Mucosa of descending colon (tissue), 3 donors: ENCODE data around the gene SLC17A7. TPM values are rescaled to one million over a fixed set of nuclear protein-coding genes. Genes with fewer than 3 reads are reported as not detected.

ENCODE experiments used
- ATAC-seq: fragments of 200-7000 bp; cut with Tn5 transposase; one replicate; pipeline ENCODE4 v1.9.1; 2020; ENCODE audit warnings: mild to moderate bottlenecking, moderate library complexity
- DNase-seq, 3 donors: peaks; one replicate each; pipeline ENCODE4 v3.0.0-alpha.2; 2020
- H3K36me3 ChIP-seq: fragments of 200-600 bp; one replicate; pipeline ENCODE4 v1.8.0; 2021; ENCODE audit warnings: low read depth, mild to moderate bottlenecking
- H3K4me1 ChIP-seq: fragments of 200-600 bp; one replicate; pipeline ENCODE4 v1.8.0; 2021; ENCODE audit warnings: low read depth, mild to moderate bottlenecking
- H3K4me3 ChIP-seq: fragments of 200-600 bp; one replicate; pipeline ENCODE4 v1.8.0; 2021; ENCODE audit warnings: mild to moderate bottlenecking
- H3K9me3 ChIP-seq: fragments of 200-600 bp; one replicate; pipeline ENCODE4 v1.8.0; 2021; ENCODE audit warnings: mild to moderate bottlenecking
- CTCF ChIP-seq: fragments of 200-600 bp; IDR thresholded peaks from one replicate; pipeline ENCODE4 v1.8.0; 2022; ENCODE audit warnings: antibody characterized with exemption, mild to moderate bottlenecking
- intact Hi-C, 2 donors: fragments of 100-400 bp; cut with DNase I in 1 of 2; cut with micrococcal nuclease in 1 of 2; formaldehyde crosslinking; loops; one replicate each; pipeline versions ENCODE4 v1.11.0 to v1.11.1; 2022; cut with DNase I, micrococcal nuclease
- total RNA-seq, 3 donors: library from RNA; stranded (reverse); fragmentation: NEBNext Ultra II Directional in 2 of 3; extraction: Animal tissue kit (Norgen Biotek cat#: 25700) in 2 of 3; gene quantifications; one replicate each; pipeline versions ENCODE4 v1.2.1 to v1.2.4, GENCODE V29; 2021 to 2023
- donor health status: DM: no; HTN: no; CAD: no; lungs with moderate emphysema.
- donor health status: DM: no; HTN: no; CAD: no.
- donor health status: DM: no; HTN: yes; CAD: no.

The SLC17A7 gene
- total RNA-seq, 3 donors from 2014 or later: 0.20 to 1.0 (median 0.51) TPM

GRCh38 chr19:49393881-49394280 is 47.4 kb downstream of the SLC17A7 start:
- ATAC-seq (no peak), DNase-seq (no peak)
- Histone ChIP-seq H3K4me1 (no peaks in the 10 kb centered on the region), H3K36me3 (no peaks in the 10 kb centered on the region), H3K9me3 (no peaks in the 10 kb centered on the region), H3K4me3 (no peak overlapping the region)
- intact Hi-C loops: loop anchor here (2.0 to 5.0 kb wide), 2 partner anchors 48 to 49 kb away; partner anchors contain the start of gene SLC17A7 (in 1 of the 2)
- no peak for TF ChIP-seq CTCF

DNA sequence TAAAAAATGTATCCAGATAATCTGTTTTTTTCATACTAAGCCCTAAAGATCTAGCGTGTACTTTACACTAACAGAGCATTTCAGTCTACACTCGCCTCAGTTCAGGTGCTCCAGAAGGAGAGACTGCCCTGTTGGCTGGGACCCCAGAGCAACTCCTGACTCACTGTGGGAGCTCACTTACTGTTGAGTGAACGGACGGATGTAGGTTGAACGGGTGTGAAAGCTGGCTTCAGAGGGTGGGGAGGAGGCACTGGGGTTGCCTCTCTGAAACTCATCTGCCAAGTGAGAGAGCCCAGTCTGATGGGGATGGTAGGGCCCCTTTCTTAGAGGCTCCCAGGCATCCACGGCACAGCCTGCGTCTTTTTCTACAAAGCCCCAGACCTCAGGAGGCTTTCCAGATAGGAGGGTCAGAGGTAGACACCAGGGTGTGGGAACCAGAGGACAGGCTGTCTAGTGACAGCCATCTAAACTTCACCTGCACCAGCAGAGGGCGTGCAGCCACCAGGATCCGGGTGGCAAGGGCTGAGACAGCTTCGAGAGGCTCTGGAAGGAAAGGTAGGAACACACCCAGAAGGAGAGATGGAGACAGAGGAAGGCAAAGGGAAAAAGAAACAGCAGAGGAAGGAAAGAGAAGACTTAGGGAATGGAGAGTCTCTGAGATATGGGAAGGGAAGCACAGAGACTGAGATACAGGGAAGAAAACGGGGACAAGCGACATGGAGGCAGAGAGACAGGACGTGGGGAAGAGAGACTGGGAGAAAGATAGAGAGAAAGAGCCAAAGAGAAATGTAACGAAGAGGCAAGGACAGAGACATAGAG is 49.5 kb downstream of the SLC17A7 start:
- ATAC-seq (peak; percentile 90), DNase-seq (peak; percentile 75 to 87 (median 79))
- Histone ChIP-seq H3K36me3 (no peaks in the 10 kb centered on the region), H3K9me3 (no peaks in the 10 kb centered on the region), H3K4me1 (no peaks in the 10 kb centered on the region), H3K4me3 (no peak overlapping the region)
- peak; percentile 52 for TF ChIP-seq CTCF
- intact Hi-C loops: loop anchor here (2.0 to 5.0 kb wide), 2 partner anchors 51 kb away; partner anchors contain the start of gene SLC17A7 (in 1 of the 2)

DNA sequence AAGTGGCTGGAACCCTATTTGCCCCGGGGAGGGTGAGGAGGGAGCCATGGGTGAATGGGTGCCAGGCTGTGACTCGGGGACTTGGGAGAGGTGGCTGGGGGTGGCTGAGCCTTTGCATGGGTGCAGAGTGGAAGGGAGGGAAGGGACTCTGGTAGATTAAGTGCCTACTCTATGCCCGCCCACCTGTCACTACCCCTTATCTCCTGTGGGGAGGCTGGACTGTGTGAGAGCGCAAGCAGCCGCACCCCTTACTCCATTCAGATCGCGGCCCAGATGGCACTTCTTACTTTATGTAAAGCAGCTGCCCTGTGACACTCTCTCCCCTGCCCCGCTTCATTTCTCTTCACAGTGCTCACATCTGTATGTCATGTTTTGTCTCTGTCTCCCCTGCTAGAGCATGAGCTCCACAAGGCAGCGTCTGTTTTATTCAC is 50.4 kb downstream of the SLC17A7 start:
- intact Hi-C loops: loop anchor here in 1 of 2 donors (5.0 kb wide), 1 partner anchor 51 kb away; the partner anchor contains the start of gene SLC17A7
- DNase-seq: no peak
- H3K4me3 ChIP-seq: no peak overlapping the region

DNA sequence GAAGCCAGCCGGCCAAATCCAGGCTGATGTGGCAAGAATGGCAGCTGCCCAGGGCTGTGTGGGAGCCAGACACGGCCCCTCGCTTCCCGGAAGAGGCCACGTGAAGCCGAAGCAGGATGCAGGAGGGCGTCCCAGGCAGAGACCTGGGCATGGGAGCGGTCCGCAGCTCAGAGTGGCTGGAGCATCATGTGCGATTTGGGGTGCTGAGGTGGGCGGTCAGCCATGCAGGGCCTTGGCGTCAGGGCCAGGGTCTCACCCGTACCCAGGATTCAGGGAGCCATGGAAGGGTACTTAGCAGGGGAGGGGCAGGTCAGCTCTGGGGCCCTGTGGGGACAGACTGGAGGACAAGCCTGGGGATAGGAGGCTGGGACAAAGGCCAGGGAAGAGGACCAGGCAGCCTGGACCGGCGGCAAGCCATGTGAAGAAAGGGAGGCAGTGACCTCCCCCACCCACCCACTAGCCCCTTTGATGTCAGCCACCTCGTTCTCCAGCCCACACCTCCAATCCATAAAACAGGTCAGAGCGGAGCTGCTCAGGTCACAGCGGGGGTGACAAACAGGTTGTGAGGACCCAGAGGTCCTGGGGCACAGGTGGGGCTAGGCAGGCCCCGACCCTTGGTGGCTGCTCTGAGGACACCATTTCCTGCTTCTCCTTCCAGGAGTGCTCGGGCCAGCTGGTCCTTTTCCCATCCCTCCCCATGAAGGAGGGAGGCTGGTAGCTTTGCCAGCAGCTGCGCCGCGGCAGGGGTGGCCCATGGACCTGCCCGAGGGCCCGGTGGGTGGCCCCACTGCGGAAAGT is 51.0 kb downstream of the SLC17A7 start:
- H3K36me3 ChIP-seq: no peaks in the 10 kb centered on the region
- no peak for TF ChIP-seq CTCF
- no peak for ATAC-seq
- intact Hi-C loops: loop anchor here in 1 of 2 donors (5.0 kb wide), 1 partner anchor 52 kb away; the partner anchor contains the start of gene SLC17A7
- no peaks in the 10 kb centered on the region for H3K9me3 ChIP-seq
- H3K4me1 ChIP-seq: no peaks in the 10 kb centered on the region
- DNase-seq: no peak
- H3K4me3 ChIP-seq: no peak overlapping the region

More for the DNA sequence above, 50.4 kb downstream of the SLC17A7 start:
- peak; percentile 17 for ATAC-seq
- TF ChIP-seq CTCF: no peak
- H3K36me3 ChIP-seq: no peaks in the 10 kb centered on the region
- H3K9me3 ChIP-seq: no peaks in the 10 kb centered on the region
- H3K4me1 ChIP-seq: no peaks in the 10 kb centered on the region

DNA sequence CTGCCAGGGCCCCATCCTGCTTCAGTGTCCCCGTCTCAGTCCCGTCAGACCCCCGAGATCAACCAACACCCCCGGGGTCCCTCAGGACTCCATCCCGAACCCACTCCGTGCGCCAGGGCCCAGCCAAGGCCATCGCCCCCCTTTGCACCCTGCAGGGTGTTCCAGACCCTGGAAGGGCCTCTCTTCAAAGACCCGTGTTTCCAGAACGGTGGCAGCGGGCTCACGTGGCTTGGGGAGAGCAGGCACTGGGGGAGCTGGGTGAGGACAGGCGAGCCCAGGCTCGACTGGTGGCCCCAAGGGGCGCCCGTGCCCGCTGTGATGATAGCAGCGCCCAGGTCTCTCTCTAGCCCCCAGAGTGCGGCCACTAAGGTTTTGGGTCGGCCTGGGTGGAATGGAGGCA is 51.9 kb downstream of the SLC17A7 start:
- no peak for TF ChIP-seq CTCF

More for the DNA sequence above, 51.9 kb downstream of the SLC17A7 start:
- ATAC-seq: no peak
- Histone ChIP-seq H3K9me3 (no peaks in the 10 kb centered on the region), H3K36me3 (no peaks in the 10 kb centered on the region), H3K4me1 (no peaks in the 10 kb centered on the region), H3K4me3 (no peak overlapping the region)
- intact Hi-C loops: no loop called here
- no peak for DNase-seq
